OCI-LY7 (cell line): ENCODE measurements around the gene SAFB2.

Source experiments
- CTCF ChIP-seq: fragments of 200-600 bp; sonication (generic); conservative IDR thresholded peaks from 2 replicates; pipeline ENCODE4 v1.5.1; 2014; ENCODE audit warnings: mild to moderate bottlenecking, antibody characterized with exemption, low read length, moderate library complexity, mixed read lengths
- EZH2phosphoT487 ChIP-seq: fragments of 200-600 bp; sonication (generic); IDR thresholded peaks from 2 replicates; pipeline ENCODE4 v1.6.1; 2018; ENCODE audit warnings: low read depth, borderline replicate concordance, mild to moderate bottlenecking, mixed run types, antibody characterized with exemption, low read length, moderate library complexity, mixed read lengths

GRCh38 chr19:5635427-5635826 lies 12.9 kb upstream of the SAFB2 start:
- TF ChIP-seq CTCF (no peak), EZH2phosphoT487 (no peak)
